ENCODE results near the gene POSTN.

Gene POSTN, protein sequence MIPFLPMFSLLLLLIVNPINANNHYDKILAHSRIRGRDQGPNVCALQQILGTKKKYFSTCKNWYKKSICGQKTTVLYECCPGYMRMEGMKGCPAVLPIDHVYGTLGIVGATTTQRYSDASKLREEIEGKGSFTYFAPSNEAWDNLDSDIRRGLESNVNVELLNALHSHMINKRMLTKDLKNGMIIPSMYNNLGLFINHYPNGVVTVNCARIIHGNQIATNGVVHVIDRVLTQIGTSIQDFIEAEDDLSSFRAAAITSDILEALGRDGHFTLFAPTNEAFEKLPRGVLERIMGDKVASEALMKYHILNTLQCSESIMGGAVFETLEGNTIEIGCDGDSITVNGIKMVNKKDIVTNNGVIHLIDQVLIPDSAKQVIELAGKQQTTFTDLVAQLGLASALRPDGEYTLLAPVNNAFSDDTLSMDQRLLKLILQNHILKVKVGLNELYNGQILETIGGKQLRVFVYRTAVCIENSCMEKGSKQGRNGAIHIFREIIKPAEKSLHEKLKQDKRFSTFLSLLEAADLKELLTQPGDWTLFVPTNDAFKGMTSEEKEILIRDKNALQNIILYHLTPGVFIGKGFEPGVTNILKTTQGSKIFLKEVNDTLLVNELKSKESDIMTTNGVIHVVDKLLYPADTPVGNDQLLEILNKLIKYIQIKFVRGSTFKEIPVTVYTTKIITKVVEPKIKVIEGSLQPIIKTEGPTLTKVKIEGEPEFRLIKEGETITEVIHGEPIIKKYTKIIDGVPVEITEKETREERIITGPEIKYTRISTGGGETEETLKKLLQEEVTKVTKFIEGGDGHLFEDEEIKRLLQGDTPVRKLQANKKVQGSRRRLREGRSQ

DNA sequence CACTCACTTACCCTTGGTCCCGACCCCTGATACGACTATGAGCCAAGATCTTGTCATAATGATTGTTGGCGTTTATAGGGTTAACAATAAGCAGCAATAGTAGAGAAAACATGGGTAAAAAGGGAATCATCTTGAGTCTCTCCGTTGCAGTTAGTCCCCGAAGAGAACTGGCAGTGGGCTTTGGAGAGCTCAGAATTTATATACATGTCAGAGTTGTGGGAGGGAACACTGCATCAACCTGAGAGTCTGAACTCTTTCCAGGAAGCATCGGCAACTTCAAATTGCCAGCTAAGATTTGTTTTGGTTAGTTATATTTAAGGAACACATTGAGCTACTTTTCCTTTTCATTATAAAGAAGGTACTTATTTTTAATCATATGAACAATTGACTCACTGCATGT is at the start of gene POSTN:
Gene POSTN (minus strand): TSS at position 172 of the 400 bp plus-strand sequence. CDS start 42 bp downstream, at position 130.
- no peak for DNase-seq
- ATAC-seq: no peak

DNA sequence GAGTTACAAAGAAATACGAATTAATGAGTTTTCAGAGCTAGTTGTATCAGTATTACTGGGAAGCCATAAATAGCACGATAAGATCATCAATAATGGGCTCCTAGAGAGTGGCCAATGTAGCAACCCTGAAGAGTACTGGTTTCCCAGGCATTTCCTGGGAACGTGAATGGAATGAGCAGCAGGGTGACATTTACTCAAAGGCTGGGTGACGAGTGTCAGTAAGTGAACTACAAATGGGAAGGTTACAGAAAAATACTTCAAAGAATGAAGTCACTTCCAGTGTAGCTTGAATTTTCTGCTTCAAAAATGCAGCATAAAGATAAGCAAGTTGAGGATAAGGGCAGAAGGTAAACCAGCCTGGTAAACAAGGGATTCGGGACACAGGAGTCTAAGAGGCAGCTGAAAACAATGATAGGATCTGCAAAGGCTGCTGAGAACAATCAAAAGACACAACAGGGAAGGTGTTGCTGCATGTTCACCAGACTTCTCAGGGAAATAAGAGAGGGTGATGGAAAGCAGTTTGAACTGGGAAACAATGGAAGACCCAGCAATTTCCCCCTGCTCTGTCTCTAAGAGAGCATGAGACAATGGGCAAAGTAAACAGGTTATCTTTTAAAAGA is 48.6 kb upstream of the POSTN start:
- ATAC-seq (no peak), DNase-seq (no peak)

- ATAC-seq: no peak
- DNase-seq: no peak
Observed at GRCh38 chr13:37646531-37646930, 48.0 kb upstream of the POSTN start.

- DNase-seq: no peak
- ATAC-seq: no peak
Observed at GRCh38 chr13:37645181-37645740, 46.7 kb upstream of the POSTN start.

DNA sequence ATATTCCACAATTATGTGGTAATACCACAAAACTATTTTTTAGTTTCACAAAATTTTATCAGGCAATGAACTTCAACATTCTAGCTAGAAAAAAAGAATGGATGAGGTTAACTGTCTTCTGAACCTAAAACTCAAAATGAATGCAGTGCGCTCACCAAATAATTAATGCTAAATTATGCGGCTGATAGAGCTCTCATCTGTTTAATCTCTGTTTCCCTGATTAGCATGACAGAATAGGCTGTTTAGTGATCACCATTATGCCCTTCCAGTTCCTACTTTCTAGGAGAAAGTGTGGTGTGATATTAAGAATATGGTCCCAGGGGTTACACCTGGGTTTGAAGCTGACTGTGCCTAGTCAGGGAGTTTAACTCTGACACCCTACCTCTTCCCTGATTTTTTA is 42.8 kb upstream of the POSTN start:
- no peak for ATAC-seq
- no peak for DNase-seq

- DNase-seq: no peak
- no peak for ATAC-seq
Observed at GRCh38 chr13:37640499-37640898, 41.9 kb upstream of the POSTN start.

- DNase-seq: no peak
- ATAC-seq: no peak
Observed at GRCh38 chr13:37636701-37637100, 38.1 kb upstream of the POSTN start.

- ATAC-seq: no peak
- DNase-seq: no peak
Observed at GRCh38 chr13:37632294-37632693, 33.7 kb upstream of the POSTN start.

DNA sequence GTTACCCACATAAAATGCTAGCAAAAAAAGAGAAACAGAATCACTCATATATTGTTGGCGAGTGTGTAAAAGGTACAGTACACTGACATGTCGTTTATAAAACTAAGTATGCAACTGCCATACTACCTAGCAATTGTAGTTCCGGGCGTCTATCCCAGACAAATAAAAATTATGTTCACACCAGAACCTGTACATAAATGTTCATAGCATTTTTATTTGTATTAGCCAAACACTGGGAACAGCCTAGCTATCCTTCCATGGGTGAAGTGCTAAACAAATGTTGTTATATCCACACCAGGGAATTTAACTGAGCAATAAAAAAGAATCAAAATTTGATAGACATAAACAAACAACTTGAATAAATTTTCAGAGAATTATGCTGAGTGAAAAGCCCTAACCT is 28.9 kb upstream of the POSTN start:
- DNase-seq (no peak), ATAC-seq (no peak)

DNA sequence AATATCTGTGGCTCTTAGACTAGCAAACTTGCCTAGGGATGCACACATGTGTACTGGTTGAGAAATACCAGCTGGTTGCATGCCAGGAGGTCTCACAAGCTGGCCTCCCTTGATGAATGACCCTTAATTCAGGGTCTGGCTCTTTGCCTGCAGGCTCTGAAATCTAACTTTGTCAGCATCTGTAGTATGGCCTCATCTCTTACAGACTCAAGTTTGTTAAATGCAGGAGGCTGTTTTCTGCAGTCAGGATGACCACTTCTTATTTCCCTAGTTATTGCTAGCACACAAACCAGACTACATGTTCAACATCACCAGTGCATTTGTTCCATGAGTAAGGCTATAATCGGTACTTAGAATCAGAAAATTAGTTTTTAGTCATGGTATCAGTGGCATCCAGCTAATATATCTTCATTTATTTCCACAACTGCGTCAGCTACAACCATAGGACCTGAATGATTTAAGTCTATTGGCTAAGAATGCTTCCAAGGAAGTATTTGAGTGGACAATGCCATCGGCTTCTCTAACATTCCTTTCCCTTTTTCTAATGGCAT is 23.3 kb upstream of the POSTN start:
- no peak for DNase-seq
- no peak for ATAC-seq

GRCh38 chr13:37618554-37618953 is 20.0 kb upstream of the POSTN start:
- DNase-seq: no peak
- ATAC-seq: no peak

GRCh38 chr13:37617173-37617572 is 18.6 kb upstream of the POSTN start:
- no peak for DNase-seq
- ATAC-seq: no peak

DNA sequence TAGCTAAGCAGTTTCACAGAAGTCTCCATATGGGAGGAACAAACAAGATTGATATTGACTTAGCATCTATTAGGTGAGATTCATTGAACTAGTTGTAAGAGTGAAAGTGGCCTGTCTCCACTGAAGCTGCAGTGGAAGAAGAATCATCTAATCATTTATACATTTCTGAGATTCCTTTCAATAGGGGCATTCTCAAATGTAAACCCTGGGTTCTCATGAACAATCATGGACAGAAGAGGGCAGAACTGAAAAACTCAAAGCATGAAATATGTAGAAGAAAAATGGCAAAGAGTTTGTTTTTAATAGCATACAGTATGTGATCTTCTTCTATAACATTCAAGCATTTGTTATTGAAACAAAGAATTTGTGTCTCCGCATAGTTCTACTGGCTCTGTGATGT is 17.6 kb upstream of the POSTN start:
- no peak for ATAC-seq
- DNase-seq: no peak

- DNase-seq (no peak), ATAC-seq (no peak)
Observed at GRCh38 chr13:37615276-37615675, 16.7 kb upstream of the POSTN start.

- ATAC-seq (no peak), DNase-seq (no peak)
Observed at GRCh38 chr13:37613638-37614037, 15.1 kb upstream of the POSTN start.

GRCh38 chr13:37613236-37613635 is 14.7 kb upstream of the POSTN start:
- ATAC-seq (no peak), DNase-seq (no peak)

GRCh38 chr13:37608750-37609339 is 10.3 kb upstream of the POSTN start:
- DNase-seq (no peak), ATAC-seq (no peak)

GRCh38 chr13:37602733-37603381 is 4.3 kb upstream of the POSTN start:
- no peak for DNase-seq
- ATAC-seq: no peak

DNA sequence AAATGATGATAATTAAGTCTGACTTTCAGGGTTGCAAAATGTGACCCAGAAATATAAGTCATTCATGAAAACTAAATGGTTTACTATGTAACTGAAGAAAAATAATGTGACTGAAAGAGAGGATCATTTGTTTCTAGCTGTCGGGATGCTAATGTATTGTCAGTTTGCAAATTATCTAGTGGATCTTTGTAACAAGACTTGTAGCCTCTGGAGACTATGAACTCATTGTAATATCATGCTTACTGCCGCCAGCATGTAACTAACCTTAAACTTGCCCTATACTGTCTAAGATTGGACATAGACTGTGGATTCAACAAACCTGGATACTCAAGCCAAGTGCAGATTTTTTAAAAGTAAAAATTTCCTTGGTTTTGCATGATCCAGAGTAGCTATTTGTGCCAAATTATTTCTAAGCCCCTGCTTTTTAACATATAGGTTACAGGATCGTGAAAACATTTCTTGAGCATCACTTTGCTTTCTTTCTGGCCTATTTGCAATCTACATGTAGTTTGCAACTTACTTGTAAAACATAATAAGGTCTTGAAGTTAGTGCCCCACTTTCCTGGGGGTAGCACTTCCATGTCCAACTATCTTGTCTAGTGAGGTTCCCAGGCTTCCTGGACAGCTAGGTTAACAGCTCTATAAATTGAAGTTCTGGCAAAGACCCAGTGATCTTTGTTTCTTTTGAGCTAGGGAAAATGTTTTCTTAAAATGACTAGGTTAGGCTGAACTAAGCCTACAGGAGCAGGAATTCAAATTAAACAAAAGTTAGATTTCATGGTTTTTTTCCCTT is 3.3 kb upstream of the POSTN start:
- ATAC-seq: no peak
- DNase-seq: no peak

- DNase-seq (no peak), ATAC-seq (no peak)
Observed at GRCh38 chr13:37599519-37599918, 951 bp upstream of the POSTN start.

All from stimulated activated naive CD8-positive, alpha-beta T cell treated with anti-CD3 and anti-CD28 coated beads, Interleukin-15, Interleukin-2, amounts not matched to agents 100 U/mL and 50 U/mL, for 24 hours (primary cell).